Liver (tissue), 9 donors: ENCODE results near the gene SPEF1. TPM values are rescaled to one million over a fixed set of nuclear protein-coding genes. Genes with fewer than 3 reads are reported as not detected.
"Not testable (repeated sequence)": the region's sequence is repeated elsewhere in the genome, so short reads cannot be mapped to it uniquely, and the experiment has no call there.

Source experiments
- DNase-seq: peaks from one replicate; pipeline ENCODE4 v3.0.0-alpha.2; 2017; ENCODE audit warnings: low spot score
- H3K27ac ChIP-seq, 2 donors: one replicate each; pipeline ENCODE4 v1.7.0; 2013; ENCODE audit warnings: inconsistent platforms in 2 of 2, low read length in 2 of 2, control low read depth in 1 of 2, low read depth in 1 of 2, mild to moderate bottlenecking in 1 of 2
- H3K27me3 ChIP-seq, 4 donors: one replicate each; pipeline versions ENCODE4 v1.6.1 to v1.7.0; 2013; ENCODE audit warnings: low read length in 3 of 4, inconsistent platforms in 1 of 4, mild to moderate bottlenecking in 1 of 4, moderate library complexity in 1 of 4; ENCODE audit not compliant: control insufficient read depth in 4 of 4, insufficient read depth in 4 of 4
- H3K36me3 ChIP-seq, 4 donors: one replicate each; pipeline versions ENCODE4 v1.6.1 to v1.7.0; 2013; ENCODE audit warnings: low read length in 3 of 4, mild to moderate bottlenecking in 3 of 4, low read depth in 1 of 4, moderate library complexity in 1 of 4; ENCODE audit not compliant: control insufficient read depth in 4 of 4, insufficient read depth in 3 of 4
- H3K4me1 ChIP-seq, 4 donors: one replicate each; pipeline versions ENCODE4 v1.6.1 to v1.7.0; 2013; ENCODE audit warnings: low read length in 3 of 4, mild to moderate bottlenecking in 3 of 4, moderate library complexity in 1 of 4; ENCODE audit not compliant: control insufficient read depth in 4 of 4, insufficient read depth in 4 of 4
- H3K4me3 ChIP-seq, 3 donors: one replicate each; pipeline versions ENCODE4 v1.6.1 to v1.7.0; 2013; ENCODE audit warnings: low read length in 3 of 3, control low read depth in 1 of 3, low read depth in 1 of 3, mild to moderate bottlenecking in 1 of 3
- H3K9ac ChIP-seq, 2 donors: one replicate each; pipeline ENCODE4 v1.7.0; 2013; ENCODE audit warnings: low read length in 2 of 2, mild to moderate bottlenecking in 2 of 2, moderate library complexity in 2 of 2, control low read depth in 1 of 2, low read depth in 1 of 2
- H3K9me3 ChIP-seq, 4 donors: one replicate each; pipeline versions ENCODE4 v1.6.1 to v1.7.0; 2013; ENCODE audit warnings: low read length in 3 of 4; ENCODE audit not compliant: control insufficient read depth in 4 of 4
- EGR1 ChIP-seq, 2 donors: IDR thresholded peaks; 2 replicates each; pipeline ENCODE4 v1.6.1; 2016 to 2018; ENCODE audit warnings: antibody characterized with exemption in 2 of 2, low read depth in 2 of 2
- FOXA1 ChIP-seq: IDR thresholded peaks from 2 replicates; pipeline ENCODE4 v1.6.1; 2016; ENCODE audit warnings: antibody characterized with exemption
- FOXA2 ChIP-seq: IDR thresholded peaks from 2 replicates; pipeline ENCODE4 v1.6.1; 2016; ENCODE audit warnings: antibody characterized with exemption
- GABPA ChIP-seq, 2 donors: IDR thresholded peaks in 1 of 2; conservative IDR thresholded peaks in 1 of 2; 2 replicates each; pipeline ENCODE4 v1.6.1; 2016; ENCODE audit warnings: antibody characterized with exemption in 2 of 2, mild to moderate bottlenecking in 1 of 2, moderate library complexity in 1 of 2
- HNF4A ChIP-seq, 2 donors: conservative IDR thresholded peaks; 2 replicates each; pipeline ENCODE4 v1.6.1; 2016; ENCODE audit warnings: antibody characterized with exemption in 2 of 2, mild to moderate bottlenecking in 2 of 2
- HNF4G ChIP-seq: IDR thresholded peaks from 2 replicates; pipeline ENCODE4 v1.6.1; 2016; ENCODE audit warnings: antibody characterized with exemption
- JUND ChIP-seq, 2 donors: IDR thresholded peaks; 2 replicates each; pipeline ENCODE4 v1.6.1; 2016; ENCODE audit warnings: antibody characterized with exemption in 2 of 2
- NR2F2 ChIP-seq: IDR thresholded peaks from 2 replicates; pipeline ENCODE4 v1.6.1; 2016; ENCODE audit warnings: antibody characterized with exemption
- RAD21 ChIP-seq, 2 donors: IDR thresholded peaks; 2 replicates each; pipeline ENCODE4 v1.6.1; 2016; ENCODE audit warnings: antibody characterized with exemption in 2 of 2, mild to moderate bottlenecking in 2 of 2
- RXRA ChIP-seq, 2 donors: IDR thresholded peaks; 2 replicates each; pipeline ENCODE4 v1.6.1; 2017 to 2018; ENCODE audit warnings: antibody characterized with exemption in 2 of 2, mild to moderate bottlenecking in 1 of 2
- SP1 ChIP-seq: IDR thresholded peaks from 2 replicates; pipeline ENCODE4 v1.6.1; 2018; ENCODE audit warnings: antibody characterized with exemption, mild to moderate bottlenecking
- TAF1 ChIP-seq: conservative IDR thresholded peaks from 2 replicates; pipeline ENCODE4 v1.6.1; 2016; ENCODE audit warnings: antibody characterized with exemption, mild to moderate bottlenecking
- YY1 ChIP-seq: IDR thresholded peaks from 2 replicates; pipeline ENCODE4 v1.6.1; 2016; ENCODE audit warnings: antibody characterized with exemption, mild to moderate bottlenecking
- WGBS: extraction: QIAGEN DNeasy Blood & Tissue Kit; methylation state at CpG from one replicate; pipeline ENCODE4 v1.1.7; 2013; 5-methylcytosine and 5-hydroxymethylcytosine counted together
- polyA plus RNA-seq, 2 donors: library from polyadenylated mRNA; stranded (reverse) in 1 of 2; unstranded in 1 of 2; fragments of 200-250 nt in 1 of 2; fragments of >200 nt in 1 of 2; fragmentation: Nextera tagmentation in 1 of 2; extraction: Ambion mirVana in 1 of 2; gene quantifications; one replicate each; pipeline versions ENCODE4 v1.2.1 to v1.2.3, GENCODE V29; 2013 to 2015
- total RNA-seq, 2 donors: library from RNA; depleted of rRNA; stranded (reverse); fragments of >200 nt; gene quantifications; one replicate each; pipeline ENCODE4 v1.2.3, GENCODE V29; 2014
- TF ChIP-seq, protein P1 (sequence below): IDR thresholded peaks from 2 replicates; pipeline ENCODE4 v1.6.1; 2016; ENCODE audit warnings: antibody characterized with exemption, mild to moderate bottlenecking
- TF ChIP-seq, protein P2 (sequence below): fragments of 150-350 bp; IDR thresholded peaks from 2 replicates; pipeline ENCODE4 v1.5.1; 2017; ENCODE audit warnings: improper control_type of control experiment, low read depth, low read length; ENCODE audit not compliant: missing input control
- TF ChIP-seq, protein P3 (sequence below): IDR thresholded peaks from 2 replicates; pipeline ENCODE4 v1.6.1; 2016; ENCODE audit warnings: antibody characterized with exemption
- TF ChIP-seq, protein P4 (sequence below): IDR thresholded peaks from 2 replicates; pipeline ENCODE4 v1.6.1; 2016; ENCODE audit warnings: antibody characterized with exemption
- TF ChIP-seq, protein P5 (sequence below): IDR thresholded peaks from 2 replicates; pipeline ENCODE4 v1.6.1; 2016; ENCODE audit warnings: antibody characterized with exemption
- donor health status: healthy.
- donor health status: healthy.
- donor health status: healthy.
- donor health status: healthy.
- donor health status: healthy.

Gene SPEF1, protein sequence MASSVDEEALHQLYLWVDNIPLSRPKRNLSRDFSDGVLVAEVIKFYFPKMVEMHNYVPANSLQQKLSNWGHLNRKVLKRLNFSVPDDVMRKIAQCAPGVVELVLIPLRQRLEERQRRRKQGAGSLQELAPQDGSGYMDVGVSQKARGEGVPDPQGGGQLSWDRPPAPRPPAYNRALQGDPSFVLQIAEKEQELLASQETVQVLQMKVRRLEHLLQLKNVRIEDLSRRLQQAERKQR
- total RNA-seq (not detected), polyA plus RNA-seq (not detected)

DNA sequence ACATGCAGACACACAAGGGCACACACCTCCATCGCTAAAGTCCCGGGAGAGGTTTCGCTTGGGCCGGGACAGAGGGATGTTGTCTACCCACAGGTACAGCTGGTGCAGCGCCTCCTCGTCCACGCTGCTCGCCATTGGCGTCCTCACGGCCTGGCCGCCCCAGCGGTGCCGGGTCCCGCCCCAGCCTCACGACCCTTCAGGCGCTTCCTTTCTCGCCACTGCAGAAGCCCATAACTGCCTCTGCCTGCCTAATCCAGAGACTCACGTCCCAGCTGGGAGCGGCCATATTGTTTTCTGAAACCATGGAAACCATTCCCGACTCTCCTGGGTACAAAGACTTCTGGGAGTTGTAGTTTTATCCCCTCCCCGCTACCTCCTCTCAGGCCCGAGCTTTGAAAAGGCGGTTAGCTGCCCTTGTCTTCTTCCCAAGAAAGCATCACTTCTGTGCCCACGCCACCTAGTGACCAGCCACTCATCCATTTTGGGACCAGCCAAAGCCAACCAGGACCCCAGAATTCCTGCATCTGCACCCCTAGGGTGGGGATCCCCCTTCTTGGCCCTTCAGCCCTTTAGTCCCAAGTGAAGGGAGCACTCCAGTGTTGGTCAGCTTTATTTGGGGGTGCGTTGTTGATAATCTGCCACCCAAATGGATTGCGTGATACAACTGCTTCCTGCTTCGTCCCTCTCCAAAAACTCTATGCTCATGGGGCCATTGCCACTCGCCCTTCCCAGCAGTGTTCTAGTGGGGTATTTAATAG is at the start of gene SPEF1:
SPEF1 (minus strand) TSS at position 296 of the 758 bp plus-strand sequence; CDS start at position 135, 161 bp downstream.
- WGBS, result 15% methylated on average over 28 of the region's 28 CpGs
- TF ChIP-seq HNF4G (no peak), JUND (IDR thresholded peaks at IDR 0.05) (no peak), TAF1 (no peak), HNF4A (conservative IDR thresholded peaks at IDR 0.05) (no peak), RXRA (IDR thresholded peaks at IDR 0.05) (no peak), SP1 (peak; percentile 10), YY1 (peak; percentile 99), FOXA1 (no peak), FOXA2 (no peak), NR2F2 (no peak), EGR1 (IDR thresholded peaks at IDR 0.05; ENCODE audit: low read depth in 2 of 2) (no peak), GABPA (IDR thresholded peaks at IDR 0.05 in 1 of 2, conservative IDR thresholded peaks at IDR 0.05 in 1 of 2) (no peak), RAD21 (IDR thresholded peaks at IDR 0.05) (peak; percentile 76)
- TF ChIP-seq, protein P1, sequence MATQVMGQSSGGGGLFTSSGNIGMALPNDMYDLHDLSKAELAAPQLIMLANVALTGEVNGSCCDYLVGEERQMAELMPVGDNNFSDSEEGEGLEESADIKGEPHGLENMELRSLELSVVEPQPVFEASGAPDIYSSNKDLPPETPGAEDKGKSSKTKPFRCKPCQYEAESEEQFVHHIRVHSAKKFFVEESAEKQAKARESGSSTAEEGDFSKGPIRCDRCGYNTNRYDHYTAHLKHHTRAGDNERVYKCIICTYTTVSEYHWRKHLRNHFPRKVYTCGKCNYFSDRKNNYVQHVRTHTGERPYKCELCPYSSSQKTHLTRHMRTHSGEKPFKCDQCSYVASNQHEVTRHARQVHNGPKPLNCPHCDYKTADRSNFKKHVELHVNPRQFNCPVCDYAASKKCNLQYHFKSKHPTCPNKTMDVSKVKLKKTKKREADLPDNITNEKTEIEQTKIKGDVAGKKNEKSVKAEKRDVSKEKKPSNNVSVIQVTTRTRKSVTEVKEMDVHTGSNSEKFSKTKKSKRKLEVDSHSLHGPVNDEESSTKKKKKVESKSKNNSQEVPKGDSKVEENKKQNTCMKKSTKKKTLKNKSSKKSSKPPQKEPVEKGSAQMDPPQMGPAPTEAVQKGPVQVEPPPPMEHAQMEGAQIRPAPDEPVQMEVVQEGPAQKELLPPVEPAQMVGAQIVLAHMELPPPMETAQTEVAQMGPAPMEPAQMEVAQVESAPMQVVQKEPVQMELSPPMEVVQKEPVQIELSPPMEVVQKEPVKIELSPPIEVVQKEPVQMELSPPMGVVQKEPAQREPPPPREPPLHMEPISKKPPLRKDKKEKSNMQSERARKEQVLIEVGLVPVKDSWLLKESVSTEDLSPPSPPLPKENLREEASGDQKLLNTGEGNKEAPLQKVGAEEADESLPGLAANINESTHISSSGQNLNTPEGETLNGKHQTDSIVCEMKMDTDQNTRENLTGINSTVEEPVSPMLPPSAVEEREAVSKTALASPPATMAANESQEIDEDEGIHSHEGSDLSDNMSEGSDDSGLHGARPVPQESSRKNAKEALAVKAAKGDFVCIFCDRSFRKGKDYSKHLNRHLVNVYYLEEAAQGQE, result no peak
- TF ChIP-seq, protein P2, sequence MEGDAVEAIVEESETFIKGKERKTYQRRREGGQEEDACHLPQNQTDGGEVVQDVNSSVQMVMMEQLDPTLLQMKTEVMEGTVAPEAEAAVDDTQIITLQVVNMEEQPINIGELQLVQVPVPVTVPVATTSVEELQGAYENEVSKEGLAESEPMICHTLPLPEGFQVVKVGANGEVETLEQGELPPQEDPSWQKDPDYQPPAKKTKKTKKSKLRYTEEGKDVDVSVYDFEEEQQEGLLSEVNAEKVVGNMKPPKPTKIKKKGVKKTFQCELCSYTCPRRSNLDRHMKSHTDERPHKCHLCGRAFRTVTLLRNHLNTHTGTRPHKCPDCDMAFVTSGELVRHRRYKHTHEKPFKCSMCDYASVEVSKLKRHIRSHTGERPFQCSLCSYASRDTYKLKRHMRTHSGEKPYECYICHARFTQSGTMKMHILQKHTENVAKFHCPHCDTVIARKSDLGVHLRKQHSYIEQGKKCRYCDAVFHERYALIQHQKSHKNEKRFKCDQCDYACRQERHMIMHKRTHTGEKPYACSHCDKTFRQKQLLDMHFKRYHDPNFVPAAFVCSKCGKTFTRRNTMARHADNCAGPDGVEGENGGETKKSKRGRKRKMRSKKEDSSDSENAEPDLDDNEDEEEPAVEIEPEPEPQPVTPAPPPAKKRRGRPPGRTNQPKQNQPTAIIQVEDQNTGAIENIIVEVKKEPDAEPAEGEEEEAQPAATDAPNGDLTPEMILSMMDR, result peak; percentile 42
- TF ChIP-seq, protein P3, sequence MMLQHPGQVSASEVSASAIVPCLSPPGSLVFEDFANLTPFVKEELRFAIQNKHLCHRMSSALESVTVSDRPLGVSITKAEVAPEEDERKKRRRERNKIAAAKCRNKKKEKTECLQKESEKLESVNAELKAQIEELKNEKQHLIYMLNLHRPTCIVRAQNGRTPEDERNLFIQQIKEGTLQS, result no peak
- TF ChIP-seq, protein P4, sequence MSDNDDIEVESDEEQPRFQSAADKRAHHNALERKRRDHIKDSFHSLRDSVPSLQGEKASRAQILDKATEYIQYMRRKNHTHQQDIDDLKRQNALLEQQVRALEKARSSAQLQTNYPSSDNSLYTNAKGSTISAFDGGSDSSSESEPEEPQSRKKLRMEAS, result no peak
- TF ChIP-seq, protein P5, sequence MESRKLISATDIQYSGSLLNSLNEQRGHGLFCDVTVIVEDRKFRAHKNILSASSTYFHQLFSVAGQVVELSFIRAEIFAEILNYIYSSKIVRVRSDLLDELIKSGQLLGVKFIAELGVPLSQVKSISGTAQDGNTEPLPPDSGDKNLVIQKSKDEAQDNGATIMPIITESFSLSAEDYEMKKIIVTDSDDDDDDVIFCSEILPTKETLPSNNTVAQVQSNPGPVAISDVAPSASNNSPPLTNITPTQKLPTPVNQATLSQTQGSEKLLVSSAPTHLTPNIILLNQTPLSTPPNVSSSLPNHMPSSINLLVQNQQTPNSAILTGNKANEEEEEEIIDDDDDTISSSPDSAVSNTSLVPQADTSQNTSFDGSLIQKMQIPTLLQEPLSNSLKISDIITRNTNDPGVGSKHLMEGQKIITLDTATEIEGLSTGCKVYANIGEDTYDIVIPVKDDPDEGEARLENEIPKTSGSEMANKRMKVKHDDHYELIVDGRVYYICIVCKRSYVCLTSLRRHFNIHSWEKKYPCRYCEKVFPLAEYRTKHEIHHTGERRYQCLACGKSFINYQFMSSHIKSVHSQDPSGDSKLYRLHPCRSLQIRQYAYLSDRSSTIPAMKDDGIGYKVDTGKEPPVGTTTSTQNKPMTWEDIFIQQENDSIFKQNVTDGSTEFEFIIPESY, result peak; percentile 76
- Histone ChIP-seq H3K27me3 (no peaks in the 10 kb centered on the region), H3K4me3 (peak within 1 kb of the TSS in 2 of 3 donors; percentile 40 to 45), H3K9ac (no peak within 1 kb of the TSS), H3K36me3 (peaks cover 0 to 5% (median 0%) of the 10 kb centered on the region in 4 donors), H3K9me3 (no peaks in the 10 kb centered on the region), H3K4me1 (peaks cover 20 to 49% (median 39%) of the 10 kb centered on the region in 4 donors), H3K27ac (peak within 1 kb of the TSS in 1 of 2 donors; percentile 7)
- DNase-seq, result peak; percentile 67

DNA sequence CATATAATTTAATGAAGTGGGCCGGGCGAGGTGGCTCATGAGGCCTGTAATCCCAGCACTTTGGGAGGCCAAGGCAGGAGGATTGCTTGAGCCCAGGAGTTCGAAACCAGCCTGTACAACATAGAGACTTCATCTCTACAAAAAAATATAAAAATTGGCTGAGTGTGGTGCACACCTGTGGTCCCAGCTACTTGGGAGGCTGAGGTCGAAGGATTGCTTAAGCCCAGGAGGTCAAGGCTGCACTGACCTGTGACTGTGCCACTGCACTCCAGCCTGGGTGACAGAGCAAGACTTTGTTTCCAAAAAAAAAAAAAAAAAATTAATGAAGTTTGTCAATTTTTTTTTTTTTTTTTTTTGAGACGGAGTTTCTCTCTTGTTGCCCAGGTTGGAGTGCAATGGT is 48.6 kb upstream of the SPEF1 start:
- not testable (repeated sequence) for DNase-seq, H3K9ac ChIP-seq, H3K4me1 ChIP-seq, H3K4me3 ChIP-seq, H3K27ac ChIP-seq, H3K27me3 ChIP-seq, H3K9me3 ChIP-seq
- H3K36me3 ChIP-seq, result peaks cover 0 to 24% (median 7%) of the 10 kb centered on the region in 4 donors
- WGBS, result 97% methylated on average over 5 of the region's 5 CpGs
